Heart right ventricle (tissue), 16 donors: ENCODE data around the gene WDR18. TPM values are rescaled to one million over a fixed set of nuclear protein-coding genes. Genes with fewer than 3 reads are reported as not detected.

Experiments
- ATAC-seq, 8 donors: fragments of 200-7000 bp; cut with Tn5 transposase; one replicate each; pipeline ENCODE4 v1.9.1; 2020; ENCODE audit warnings: mild to moderate bottlenecking in 8 of 8, moderate library complexity in 8 of 8, moderate number of reproducible peaks in 1 of 8
- DNase-seq, 2 donors: peaks; one replicate each; pipeline ENCODE4 v3.0.0-alpha.2; 2020
- H3K27ac ChIP-seq, 10 donors: fragments of 200-600 bp; sonication (generic) in 2 of 10; one replicate each; pipeline versions ENCODE4 v1.5.0 to v1.8.0; 2020 to 2022; ENCODE audit warnings: mild to moderate bottlenecking in 3 of 10
- H3K27me3 ChIP-seq, 7 donors: fragments of 200-600 bp; one replicate each; pipeline ENCODE4 v1.8.0; 2021 to 2022; ENCODE audit warnings: mild to moderate bottlenecking in 2 of 7
- H3K36me3 ChIP-seq, 9 donors: fragments of 200-600 bp; sonication (generic) in 1 of 9; one replicate each; pipeline versions ENCODE4 v1.5.0 to v1.8.0; 2020 to 2022; ENCODE audit warnings: mild to moderate bottlenecking in 2 of 9
- H3K4me1 ChIP-seq, 9 donors: fragments of 200-600 bp; sonication (generic) in 1 of 9; one replicate each; pipeline versions ENCODE4 v1.5.0 to v1.8.0; 2020 to 2022; ENCODE audit warnings: mild to moderate bottlenecking in 4 of 9
- H3K4me3 ChIP-seq, 10 donors: fragments of 200-600 bp; sonication (generic) in 2 of 10; one replicate each; pipeline versions ENCODE4 v1.5.0 to v1.8.0; 2020 to 2022; ENCODE audit warnings: mild to moderate bottlenecking in 7 of 10, moderate library complexity in 2 of 10
- H3K9me3 ChIP-seq, 11 donors: fragments of 200-600 bp in 10 of 11; sonication (generic) in 2 of 11; one replicate each; pipeline versions ENCODE4 v1.5.0 to v1.8.0; 2013 to 2022; ENCODE audit warnings: mild to moderate bottlenecking in 2 of 11, control low read depth in 1 of 11, moderate library complexity in 1 of 11
- CTCF ChIP-seq, 9 donors: fragments of 200-600 bp; sonication (generic) in 2 of 9; IDR thresholded peaks; one replicate each; pipeline versions ENCODE4 v1.5.0 to v1.8.0; 2021 to 2022; ENCODE audit warnings: antibody characterized with exemption in 9 of 9, mild to moderate bottlenecking in 5 of 9, moderate library complexity in 1 of 9
- WGBS, 2 donors: extraction: QIAGEN DNeasy Blood & Tissue Kit; methylation state at CpG; one replicate each; pipeline ENCODE4 v1.1.7; 2013; ENCODE audit warnings: inconsistent platforms in 1 of 2; 5-methylcytosine and 5-hydroxymethylcytosine counted together
- intact Hi-C, 10 donors: fragments of 100-400 bp; cut with DNase I; formaldehyde crosslinking; loops; one replicate each; pipeline versions ENCODE4 v1.11.1 to v1.14.2; 2022
- polyA plus RNA-seq, 2 donors: library from polyadenylated mRNA; stranded (reverse); fragments of 200-250 nt; gene quantifications; one replicate each; pipeline ENCODE4 v1.2.3, GENCODE V29; 2013
- total RNA-seq, 10 donors: library from RNA; stranded (reverse); fragmentation: NEBNext Ultra II Directional in 3 of 10; extraction: Animal tissue kit (Norgen Biotek cat#: 25700) in 3 of 10; gene quantifications; one replicate each; pipeline versions ENCODE4 v1.2.1 to v1.2.4, GENCODE V29; 2021 to 2023
- donor health status: Arrhythmogenic right ventricular cardiomyopathy.
- donor health status: ischemic (EF 13 %, LVEDD 7.1; RV severe dilation, severe dysfunction).
- donor health status: healthy with polysubstance abuse.
- donor health status: DM: no; HTN: yes; CAD: no.
- donor health status: DM: no; HTN: no; CAD: no.
- donor health status: ischemic (EF 25% LVEDD 6.9; RV normal size, moderate dysfunction).
- donor health status: ischemic (EF 25% LVEDD 5.7; RV mildly dilated, moderate dysfunction).
- donor health status: healthy.
- donor health status: DM: yes; HTN: yes; CAD: no.
- donor health status: Ischemic cardiomyopathy.
- donor health status: ischemic (EF 35%, LVEDD 5.7; RV mildly dilated, moderate dysfunction).
- donor health status: nonischemic (EF 11% LVEDD 7.7; RV severe dilation, severe dysfunction).
- donor health status: DM: yes; HTN: yes; CAD: no.
- donor health status: PGD.
- donor health status: ischemic (EF 29% LVEDD 5.4; RV normal size, mild dysfunction).
- donor health status: nonischemic (EF 23%, LVEDD 6.1; RV moderate dilation, normal function).

WDR18 gene
- total and polyA plus RNA-seq, 12 donors = 17.3 to 66.4 (median 21.0) TPM

GRCh38 chr19:943551-944170 lies 40.5 kb upstream of the WDR18 start:
- peaks cover 0 to 4% (median 0%) of the 10 kb centered on the region in 11 donors for H3K9me3 ChIP-seq
- DNase-seq = no peak
- peaks cover 0 to 25% (median 0%) of the 10 kb centered on the region in 9 donors for H3K36me3 ChIP-seq
- no peak for ATAC-seq
- 97 to 98% methylated on average over 17 of the region's 17 CpGs for WGBS, 2 donors
- no peak overlapping the region for H3K4me3 ChIP-seq
- no peak for TF ChIP-seq CTCF (IDR thresholded peaks at IDR 0.05)
- H3K27ac ChIP-seq = no peak overlapping the region
- intact Hi-C loops = no loop called here
- peaks cover 0 to 35% (median 4%) of the 10 kb centered on the region in 9 donors for H3K4me1 ChIP-seq
- no peaks in the 10 kb centered on the region for H3K27me3 ChIP-seq

- no peak overlapping the region for H3K4me3 ChIP-seq
- TF ChIP-seq CTCF (IDR thresholded peaks at IDR 0.05) = no peak
- DNase-seq (no peak), ATAC-seq (no peak)
- no peak overlapping the region for H3K27ac ChIP-seq
- intact Hi-C loops = no loop called here
- H3K27me3 ChIP-seq = no peaks in the 10 kb centered on the region
- peaks cover 0 to 25% (median 0%) of the 10 kb centered on the region in 9 donors for H3K36me3 ChIP-seq
- H3K9me3 ChIP-seq = peaks cover 0 to 4% (median 0%) of the 10 kb centered on the region in 11 donors
- H3K4me1 ChIP-seq = peaks cover 0 to 35% (median 4%) of the 10 kb centered on the region in 9 donors
- 63 to 64% methylated on average over 27 of the region's 27 CpGs for WGBS, 2 donors
Measured at GRCh38 chr19:944171-944567, 40.0 kb upstream of the WDR18 start.

GRCh38 chr19:944663-945241 lies 39.4 kb upstream of the WDR18 start:
- Histone ChIP-seq H3K4me3 (no peak overlapping the region), H3K27ac (no peak overlapping the region), H3K9me3 (peaks cover 0 to 4% (median 0%) of the 10 kb centered on the region in 11 donors), H3K4me1 (peaks cover 0 to 30% (median 4%) of the 10 kb centered on the region in 9 donors), H3K27me3 (no peaks in the 10 kb centered on the region), H3K36me3 (peaks cover 0 to 20% (median 0%) of the 10 kb centered on the region in 9 donors)
- no peak for ATAC-seq
- no peak for TF ChIP-seq CTCF (IDR thresholded peaks at IDR 0.05)
- intact Hi-C loops = no loop called here
- 78 to 83% methylated on average over 22 of the region's 22 CpGs for WGBS, 2 donors
- no peak for DNase-seq

GRCh38 chr19:945401-946252 lies 38.5 kb upstream of the WDR18 start:
- Histone ChIP-seq H3K4me3 (no peak overlapping the region), H3K36me3 (peaks cover 0 to 20% (median 0%) of the 10 kb centered on the region in 9 donors), H3K9me3 (peaks cover 0 to 4% (median 0%) of the 10 kb centered on the region in 11 donors), H3K27me3 (no peaks in the 10 kb centered on the region), H3K4me1 (peaks cover 0 to 22% (median 0%) of the 10 kb centered on the region in 9 donors), H3K27ac (no peak overlapping the region)
- ATAC-seq = no peak
- 84 to 89% methylated on average over 37 of the region's 37 CpGs for WGBS, 2 donors
- TF ChIP-seq CTCF (IDR thresholded peaks at IDR 0.05) = no peak
- no peak for DNase-seq
- intact Hi-C loops = no loop called here
